WTC11 (cell line): ENCODE data around the gene TBC1D4. TPM values are rescaled to one million over a fixed set of nuclear protein-coding genes. Genes with fewer than 3 reads are reported as not detected.

Source experiments
- ATAC-seq: fragments of 200-7000 bp; cut with Tn5 transposase; 2 replicates; pipeline ENCODE4 v1.10.0; 2021; ENCODE audit warnings: mild to moderate bottlenecking, moderate library complexity
- CTCF ChIA-PET: fragments of 300-600 bp; sonication (Branson Sonifier 250); formaldehyde crosslinking; loops from one replicate; lab custom pipeline; 2021; ENCODE audit warnings: antibody characterized with exemption; lab: Charles Lee
- POLR2A ChIA-PET: fragments of 350-600 bp; sonication (Branson Sonifier 250); formaldehyde crosslinking; loops from one replicate; lab custom pipeline; 2021; ENCODE audit warnings: antibody characterized with exemption; lab: Charles Lee
- DNase-seq: peaks from one replicate; pipeline ENCODE4 v3.0.0; 2021; ENCODE audit warnings: low spot score
- H3K27ac Mint-ChIP-seq: 2 replicates; pipeline ENCODE4 v1.8.0; 2021; ENCODE audit warnings: mixed read lengths
- H3K27me3 Mint-ChIP-seq: 2 replicates; pipeline ENCODE4 v1.8.0; 2021; ENCODE audit warnings: low read depth, mild to moderate bottlenecking, moderate library complexity, mixed read lengths
- H3K36me3 Mint-ChIP-seq: 2 replicates; pipeline ENCODE4 v1.8.0; 2021; ENCODE audit warnings: mixed read lengths
- H3K4me1 Mint-ChIP-seq: 2 replicates; pipeline ENCODE4 v1.8.0; 2022; ENCODE audit warnings: mixed read lengths
- H3K4me3 Mint-ChIP-seq: 2 replicates; pipeline ENCODE4 v1.8.0; 2021; ENCODE audit warnings: mild to moderate bottlenecking, moderate library complexity, mixed read lengths
- H3K9me3 Mint-ChIP-seq: 2 replicates; pipeline ENCODE4 v1.8.0; 2021; ENCODE audit warnings: mixed read lengths
- ARID4B ChIP-seq: sonication (generic); formaldehyde crosslinking; IDR thresholded peaks from 2 replicates; pipeline ENCODE4 v1.8.0; 2023; ENCODE audit warnings: missing genetic modification reagents, mild to moderate bottlenecking, borderline replicate concordance
- ATF1 ChIP-seq: sonication (generic); formaldehyde crosslinking; IDR thresholded peaks from 2 replicates; pipeline ENCODE4 v1.8.1; 2023; ENCODE audit warnings: mild to moderate bottlenecking, moderate library complexity, missing genetic modification reagents
- E2F4 ChIP-seq: sonication (generic); formaldehyde crosslinking; IDR thresholded peaks from 2 replicates; pipeline ENCODE4 v1.8.1; 2022; ENCODE audit warnings: low read depth, mild to moderate bottlenecking, moderate library complexity, missing genetic modification reagents, borderline replicate concordance
- ERG ChIP-seq: fragments of 250-450 bp; sonication (Bioruptor Pico); IDR thresholded peaks from 2 replicates; pipeline ENCODE4 v1.8.0; 2021; ENCODE audit warnings: mild to moderate bottlenecking
- ESRRA ChIP-seq: sonication (generic); formaldehyde crosslinking; IDR thresholded peaks from 2 replicates; pipeline ENCODE4 v1.8.1; 2022; ENCODE audit warnings: mild to moderate bottlenecking, missing genetic modification reagents, borderline replicate concordance
- FOXK1 ChIP-seq: sonication (generic); formaldehyde crosslinking; IDR thresholded peaks from 2 replicates; pipeline ENCODE4 v1.8.0; 2022; ENCODE audit warnings: mild to moderate bottlenecking, moderate library complexity, missing genetic modification reagents
- HMGXB4 ChIP-seq: sonication (generic); formaldehyde crosslinking; IDR thresholded peaks from 2 replicates; pipeline ENCODE4 v1.8.1; 2023; ENCODE audit warnings: mild to moderate bottlenecking, moderate library complexity, missing genetic modification reagents
- JAZF1 ChIP-seq: fragments of 250-450 bp; sonication (Bioruptor Pico); IDR thresholded peaks from 2 replicates; pipeline ENCODE4 v1.9.0; 2021; ENCODE audit warnings: moderate library complexity, mild to moderate bottlenecking, inconsistent platforms
- MLX ChIP-seq: sonication (generic); formaldehyde crosslinking; IDR thresholded peaks from 2 replicates; pipeline ENCODE4 v1.8.1; 2023; ENCODE audit warnings: mild to moderate bottlenecking, missing genetic modification reagents, moderate library complexity
- MXD4 ChIP-seq: fragments of 250-450 bp; sonication (Bioruptor Pico); IDR thresholded peaks from 2 replicates; pipeline ENCODE4 v1.8.0; 2021; ENCODE audit warnings: mild to moderate bottlenecking, moderate library complexity, borderline replicate concordance
- RORB ChIP-seq: fragments of 250-450 bp; sonication (Bioruptor Pico); IDR thresholded peaks from 2 replicates; pipeline ENCODE4 v1.9.0; 2021; ENCODE audit warnings: mild to moderate bottlenecking
- STAT6 ChIP-seq: sonication (generic); formaldehyde crosslinking; conservative IDR thresholded peaks from 2 replicates; pipeline ENCODE4 v1.8.1; 2023; ENCODE audit warnings: mild to moderate bottlenecking, low read depth, missing genetic modification reagents, moderate library complexity
- TCF7 ChIP-seq: sonication (generic); formaldehyde crosslinking; IDR thresholded peaks from 2 replicates; pipeline ENCODE4 v1.8.0; 2022; ENCODE audit warnings: mild to moderate bottlenecking, low read depth, missing genetic modification reagents, moderate library complexity
- TEAD4 ChIP-seq: sonication (generic); formaldehyde crosslinking; IDR thresholded peaks from 2 replicates; pipeline ENCODE4 v1.8.0; 2022; ENCODE audit warnings: mild to moderate bottlenecking, missing genetic modification reagents
- ZBTB21 ChIP-seq: sonication (generic); formaldehyde crosslinking; IDR thresholded peaks from 2 replicates; pipeline ENCODE4 v1.8.1; 2023; ENCODE audit warnings: mild to moderate bottlenecking, missing genetic modification reagents, borderline replicate concordance
- total RNA-seq: library from RNA; stranded (reverse); gene quantifications from 3 replicates; pipeline ENCODE4 v1.2.3, GENCODE V29; 2021
- TF ChIP-seq, protein P1 (sequence below): sonication (generic); formaldehyde crosslinking; conservative IDR thresholded peaks from 2 replicates; pipeline ENCODE4 v1.8.1; 2022; ENCODE audit warnings: mild to moderate bottlenecking, missing genetic modification reagents
- TF ChIP-seq, protein P2 (sequence below): fragments of 200-600 bp; IDR thresholded peaks from 2 replicates; pipeline ENCODE4 v1.8.0; 2022; ENCODE audit warnings: antibody characterized with exemption

Gene TBC1D4
- total RNA-seq, 1 experiment from 2014 or later, result 37.1 TPM

DNA sequence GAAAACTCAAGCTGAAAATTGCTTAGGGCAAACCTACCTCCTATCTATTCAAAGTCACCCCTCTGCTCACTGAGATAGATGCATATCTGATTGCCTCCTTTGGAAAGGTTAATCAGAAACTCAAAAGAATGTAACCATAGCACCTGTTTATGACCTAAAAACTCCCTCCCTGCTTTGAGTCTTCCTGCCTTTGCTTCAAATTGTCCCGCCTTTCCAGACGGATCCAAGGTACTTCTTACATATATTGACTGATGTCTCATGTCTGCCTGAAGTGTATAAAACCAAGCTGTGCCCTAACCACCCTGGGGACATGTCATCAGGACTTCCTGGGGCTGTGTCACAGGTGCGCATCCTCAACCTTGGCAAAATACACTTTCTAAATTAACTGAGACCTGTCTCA lies 118.6 kb downstream of the TBC1D4 start:
- CTCF ChIA-PET, result interaction anchor here (0.8 kb wide), 1 partner anchor 9 kb away, joined by 3 read pairs; no protein-coding TSS in a partner anchor
- H3K27me3 Mint-ChIP-seq, result no peaks in the 10 kb centered on the region
- no peak for DNase-seq

DNA sequence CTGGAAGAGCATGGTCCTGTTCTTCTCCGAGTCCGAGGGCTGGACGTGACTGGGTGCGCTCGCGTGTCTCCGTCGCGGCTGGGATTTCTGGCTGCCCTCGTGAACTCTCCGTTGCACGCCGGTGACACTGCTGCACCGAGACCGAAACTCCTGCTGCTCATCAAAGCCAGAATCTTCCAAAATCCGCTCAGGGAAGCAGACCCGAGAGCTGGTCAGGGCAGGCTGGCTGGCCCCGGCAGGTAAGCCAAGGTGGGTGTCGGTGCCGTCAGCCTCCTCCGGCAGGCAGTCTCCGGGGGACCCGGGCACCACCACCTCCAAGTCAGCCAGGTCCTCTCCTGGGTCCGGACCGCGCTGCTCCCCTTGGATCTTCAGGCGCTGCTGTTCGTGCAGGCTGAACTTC lies 119.9 kb downstream of the TBC1D4 start:
- POLR2A ChIA-PET, result no interaction called here
- CTCF ChIA-PET, result no interaction called here
- Mint-ChIP-seq H3K27me3 (no peaks in the 10 kb centered on the region), H3K4me3 (no peak overlapping the region), H3K4me1 (peaks cover 35% of the 10 kb centered on the region), H3K27ac (0 out of 2 replicates have a peak overlapping the region, but pooled peaks have one; percentile 53), H3K9me3 (no peaks in the 10 kb centered on the region), H3K36me3 (no peaks in the 10 kb centered on the region)
- DNase-seq (no peak), ATAC-seq (no peak; the same call in 1 of the 2 replicates)
- TF ChIP-seq MLX (CRISPR knock-in tag) (no peak), HMGXB4 (CRISPR knock-in tag) (0 out of 2 replicates have a peak, but pooled peaks have one; percentile 30)

More for the DNA sequence above, 118.6 kb downstream of the TBC1D4 start:
- H3K36me3 Mint-ChIP-seq, result no peaks in the 10 kb centered on the region
- no peak overlapping the region for H3K4me3 Mint-ChIP-seq
- POLR2A ChIA-PET, result no interaction called here
- TF ChIP-seq E2F4 (no peak), ARID4B (CRISPR knock-in tag) (no peak)
- TF ChIP-seq, protein P1, sequence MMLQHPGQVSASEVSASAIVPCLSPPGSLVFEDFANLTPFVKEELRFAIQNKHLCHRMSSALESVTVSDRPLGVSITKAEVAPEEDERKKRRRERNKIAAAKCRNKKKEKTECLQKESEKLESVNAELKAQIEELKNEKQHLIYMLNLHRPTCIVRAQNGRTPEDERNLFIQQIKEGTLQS, result no peak
- no peak for ATAC-seq
- H3K9me3 Mint-ChIP-seq, result no peaks in the 10 kb centered on the region
- no peak overlapping the region for H3K27ac Mint-ChIP-seq
- H3K4me1 Mint-ChIP-seq, result peaks cover 25% of the 10 kb centered on the region

GRCh38 chr13:75360170-75360569 lies 121.8 kb downstream of the TBC1D4 start:
- ATAC-seq (no peak), DNase-seq (no peak)
- Mint-ChIP-seq H3K4me3 (no peak overlapping the region), H3K27ac (no peak overlapping the region), H3K27me3 (no peaks in the 10 kb centered on the region), H3K9me3 (no peaks in the 10 kb centered on the region), H3K4me1 (peaks cover 25% of the 10 kb centered on the region), H3K36me3 (peaks cover 3% of the 10 kb centered on the region)
- ChIA-PET POLR2A (no interaction called here), CTCF (interaction anchor here (1.5 to 1.7 kb wide), 2 partner anchors 13 to 122 kb away, joined by 5 to 6 read pairs; partner anchors contain the start of gene TBC1D4)
- TF ChIP-seq ESRRA (CRISPR knock-in tag) (no peak), TCF7 (CRISPR knock-in tag) (no peak), ATF1 (CRISPR knock-in tag) (no peak), JAZF1 (CRISPR knock-in tag) (no peak), STAT6 (CRISPR knock-in tag) (no peak), TEAD4 (CRISPR knock-in tag) (no peak), FOXK1 (CRISPR knock-in tag) (no peak), ZBTB21 (no peak), MXD4 (CRISPR knock-in tag) (no peak), ERG (CRISPR knock-in tag) (no peak), RORB (CRISPR knock-in tag) (no peak)
- TF ChIP-seq, protein P2, sequence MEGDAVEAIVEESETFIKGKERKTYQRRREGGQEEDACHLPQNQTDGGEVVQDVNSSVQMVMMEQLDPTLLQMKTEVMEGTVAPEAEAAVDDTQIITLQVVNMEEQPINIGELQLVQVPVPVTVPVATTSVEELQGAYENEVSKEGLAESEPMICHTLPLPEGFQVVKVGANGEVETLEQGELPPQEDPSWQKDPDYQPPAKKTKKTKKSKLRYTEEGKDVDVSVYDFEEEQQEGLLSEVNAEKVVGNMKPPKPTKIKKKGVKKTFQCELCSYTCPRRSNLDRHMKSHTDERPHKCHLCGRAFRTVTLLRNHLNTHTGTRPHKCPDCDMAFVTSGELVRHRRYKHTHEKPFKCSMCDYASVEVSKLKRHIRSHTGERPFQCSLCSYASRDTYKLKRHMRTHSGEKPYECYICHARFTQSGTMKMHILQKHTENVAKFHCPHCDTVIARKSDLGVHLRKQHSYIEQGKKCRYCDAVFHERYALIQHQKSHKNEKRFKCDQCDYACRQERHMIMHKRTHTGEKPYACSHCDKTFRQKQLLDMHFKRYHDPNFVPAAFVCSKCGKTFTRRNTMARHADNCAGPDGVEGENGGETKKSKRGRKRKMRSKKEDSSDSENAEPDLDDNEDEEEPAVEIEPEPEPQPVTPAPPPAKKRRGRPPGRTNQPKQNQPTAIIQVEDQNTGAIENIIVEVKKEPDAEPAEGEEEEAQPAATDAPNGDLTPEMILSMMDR, result no peak
